Measurements from ENCODE around the gene RBM38. TPM values are rescaled to one million over a fixed set of nuclear protein-coding genes. Genes with fewer than 3 reads are reported as not detected.

Gene RBM38
- total RNA-seq, 1 donor from 2014 or later: 24.8 TPM

GRCh38 chr20:57451795-57452661 lies 60.8 kb downstream of the RBM38 start:
- Histone ChIP-seq H3K27ac (no peak overlapping the region), H3K4me1 (no peaks in the 10 kb centered on the region), H3K4me3 (no peak overlapping the region), H3K27me3 (no peaks in the 10 kb centered on the region), H3K36me3 (no peaks in the 10 kb centered on the region), H3K9me3 (no peaks in the 10 kb centered on the region)
- intact Hi-C loops (cut with DNase I): no loop called here
- TF ChIP-seq CTCF (IDR thresholded peaks at IDR 0.05): no peak
- TF ChIP-seq POLR2AphosphoS5 (IDR thresholded peaks at IDR 0.05; ENCODE audit: insufficient read depth in 1 of 2, low read depth in 1 of 2): no peak
- no peak for TF ChIP-seq POLR2A (IDR thresholded peaks at IDR 0.05)
- no peak for DNase-seq (ENCODE audit: extremely low spot score in 2 of 2)

- DNase-seq (ENCODE audit: extremely low spot score in 2 of 2): no peak
Observed at GRCh38 chr20:57455386-57455785, 64.2 kb downstream of the RBM38 start.

GRCh38 chr20:57456116-57456515 lies 64.9 kb downstream of the RBM38 start:
- Histone ChIP-seq H3K9me3 (no peaks in the 10 kb centered on the region), H3K4me1 (no peaks in the 10 kb centered on the region), H3K27me3 (no peaks in the 10 kb centered on the region), H3K27ac (no peak overlapping the region), H3K36me3 (no peaks in the 10 kb centered on the region), H3K4me3 (no peak overlapping the region)
- intact Hi-C loops (cut with DNase I): no loop called here
- DNase-seq (ENCODE audit: extremely low spot score in 2 of 2): no peak
- TF ChIP-seq CTCF (IDR thresholded peaks at IDR 0.05) (no peak), POLR2AphosphoS5 (IDR thresholded peaks at IDR 0.05; ENCODE audit: insufficient read depth in 1 of 2, low read depth in 1 of 2) (no peak), POLR2A (IDR thresholded peaks at IDR 0.05) (no peak)

More at GRCh38 chr20:57455386-57455785, 64.2 kb downstream of the RBM38 start:
- H3K4me1 ChIP-seq: no peaks in the 10 kb centered on the region
- H3K9me3 ChIP-seq: no peaks in the 10 kb centered on the region
- no peak overlapping the region for H3K4me3 ChIP-seq
- H3K36me3 ChIP-seq: no peaks in the 10 kb centered on the region
- TF ChIP-seq CTCF (IDR thresholded peaks at IDR 0.05) (no peak), POLR2AphosphoS5 (IDR thresholded peaks at IDR 0.05; ENCODE audit: insufficient read depth in 1 of 2, low read depth in 1 of 2) (no peak), POLR2A (IDR thresholded peaks at IDR 0.05) (no peak)
- no peak overlapping the region for H3K27ac ChIP-seq
- no peaks in the 10 kb centered on the region for H3K27me3 ChIP-seq
- intact Hi-C loops (cut with DNase I): no loop called here

- TF ChIP-seq CTCF (IDR thresholded peaks at IDR 0.05): no peak
- TF ChIP-seq POLR2AphosphoS5 (IDR thresholded peaks at IDR 0.05; ENCODE audit: insufficient read depth in 1 of 2, low read depth in 1 of 2): no peak
- TF ChIP-seq POLR2A (IDR thresholded peaks at IDR 0.05): no peak
- Histone ChIP-seq H3K4me1 (no peaks in the 10 kb centered on the region), H3K9me3 (no peaks in the 10 kb centered on the region), H3K27ac (no peak overlapping the region), H3K27me3 (no peaks in the 10 kb centered on the region), H3K4me3 (no peak overlapping the region), H3K36me3 (no peaks in the 10 kb centered on the region)
- no peak for DNase-seq (ENCODE audit: extremely low spot score in 2 of 2)
- intact Hi-C loops (cut with DNase I): no loop called here
Observed at GRCh38 chr20:57457243-57458095, 66.3 kb downstream of the RBM38 start.

Measured in vagina (tissue), 2 donors.